Measurements from ENCODE around the gene TBXA2R.

Gene TBXA2R

GRCh38 chr19:3551792-3552095 is 54.9 kb downstream of the TBXA2R start:
- DNase-seq (ENCODE audit: low read depth) = no peak

GRCh38 chr19:3550947-3551791 is 55.5 kb downstream of the TBXA2R start:
- DNase-seq (ENCODE audit: low read depth) = no peak

- no peak for DNase-seq (ENCODE audit: low read depth)
Observed at GRCh38 chr19:3549816-3550215, 56.9 kb downstream of the TBXA2R start.

GRCh38 chr19:3548606-3549005 is 58.1 kb downstream of the TBXA2R start:
- DNase-seq (ENCODE audit: low read depth) = no peak

GRCh38 chr19:3547767-3548282 is 58.9 kb downstream of the TBXA2R start:
- no peak for DNase-seq (ENCODE audit: low read depth)

GRCh38 chr19:3547301-3547731 is 59.4 kb downstream of the TBXA2R start:
- no peak for DNase-seq (ENCODE audit: low read depth)

GRCh38 chr19:3546119-3546518 is 60.6 kb downstream of the TBXA2R start:
- DNase-seq (ENCODE audit: low read depth) = no peak

GRCh38 chr19:3545669-3546034 is 61.0 kb downstream of the TBXA2R start:
- no peak for DNase-seq (ENCODE audit: low read depth)

- DNase-seq (ENCODE audit: low read depth) = peak; percentile 23
Observed at GRCh38 chr19:3544742-3545668, 61.7 kb downstream of the TBXA2R start.

Data from amniotic epithelial cell (primary cell).